ENCODE data around the gene AMPD2. TPM values are rescaled to one million over a fixed set of nuclear protein-coding genes. Genes with fewer than 3 reads are reported as not detected.

AMPD2 gene
- total and polyA plus RNA-seq, 7 donors: 6.5 to 47.5 (median 21.4) TPM

DNA sequence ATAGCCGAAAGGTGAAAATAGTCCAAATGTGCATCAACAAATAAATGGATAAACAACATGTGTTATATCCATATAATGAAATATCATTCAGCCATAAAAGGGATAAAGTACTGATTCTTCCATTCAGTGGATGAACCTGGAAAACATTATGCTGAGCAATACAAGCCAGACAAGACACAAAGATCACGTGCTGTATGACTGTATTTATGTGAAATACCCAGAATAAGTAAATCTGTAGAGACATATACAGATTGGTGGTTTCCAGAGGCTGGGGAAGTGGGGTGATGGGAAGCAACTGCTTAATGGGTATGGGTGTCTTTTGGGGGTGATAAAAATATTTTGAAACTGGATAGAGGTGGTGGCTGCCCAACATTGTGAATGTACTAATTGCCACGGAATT, 23.0 kb downstream of the AMPD2 start:
- H3K4me3 ChIP-seq: no peak overlapping the region
- H3K36me3 ChIP-seq: no peaks in the 10 kb centered on the region
- no peak overlapping the region for H3K27ac ChIP-seq
- intact Hi-C loops (cut with DNase I): loop anchor here (5.0 kb wide), 3 partner anchors 45 to 340 kb away; partner anchors contain the start of genes AHCYL1 and GSTM1
- no peak for DNase-seq
- TF ChIP-seq, protein P1, sequence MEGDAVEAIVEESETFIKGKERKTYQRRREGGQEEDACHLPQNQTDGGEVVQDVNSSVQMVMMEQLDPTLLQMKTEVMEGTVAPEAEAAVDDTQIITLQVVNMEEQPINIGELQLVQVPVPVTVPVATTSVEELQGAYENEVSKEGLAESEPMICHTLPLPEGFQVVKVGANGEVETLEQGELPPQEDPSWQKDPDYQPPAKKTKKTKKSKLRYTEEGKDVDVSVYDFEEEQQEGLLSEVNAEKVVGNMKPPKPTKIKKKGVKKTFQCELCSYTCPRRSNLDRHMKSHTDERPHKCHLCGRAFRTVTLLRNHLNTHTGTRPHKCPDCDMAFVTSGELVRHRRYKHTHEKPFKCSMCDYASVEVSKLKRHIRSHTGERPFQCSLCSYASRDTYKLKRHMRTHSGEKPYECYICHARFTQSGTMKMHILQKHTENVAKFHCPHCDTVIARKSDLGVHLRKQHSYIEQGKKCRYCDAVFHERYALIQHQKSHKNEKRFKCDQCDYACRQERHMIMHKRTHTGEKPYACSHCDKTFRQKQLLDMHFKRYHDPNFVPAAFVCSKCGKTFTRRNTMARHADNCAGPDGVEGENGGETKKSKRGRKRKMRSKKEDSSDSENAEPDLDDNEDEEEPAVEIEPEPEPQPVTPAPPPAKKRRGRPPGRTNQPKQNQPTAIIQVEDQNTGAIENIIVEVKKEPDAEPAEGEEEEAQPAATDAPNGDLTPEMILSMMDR (IDR thresholded peaks at IDR 0.05): no peak
- TF ChIP-seq POLR2AphosphoS5 (IDR thresholded peaks at IDR 0.05) (no peak), POLR2A (IDR thresholded peaks at IDR 0.05) (no peak), EP300 (IDR thresholded peaks at IDR 0.05) (no peak)
- no peaks in the 10 kb centered on the region for H3K9me3 ChIP-seq
- H3K27me3 ChIP-seq: no peaks in the 10 kb centered on the region
- 67 to 78% methylated on average over 3 of the region's 3 CpGs for WGBS, 2 donors
- H3K4me1 ChIP-seq: peaks cover 0 to 10% (median 8%) of the 10 kb centered on the region in 4 donors

DNA sequence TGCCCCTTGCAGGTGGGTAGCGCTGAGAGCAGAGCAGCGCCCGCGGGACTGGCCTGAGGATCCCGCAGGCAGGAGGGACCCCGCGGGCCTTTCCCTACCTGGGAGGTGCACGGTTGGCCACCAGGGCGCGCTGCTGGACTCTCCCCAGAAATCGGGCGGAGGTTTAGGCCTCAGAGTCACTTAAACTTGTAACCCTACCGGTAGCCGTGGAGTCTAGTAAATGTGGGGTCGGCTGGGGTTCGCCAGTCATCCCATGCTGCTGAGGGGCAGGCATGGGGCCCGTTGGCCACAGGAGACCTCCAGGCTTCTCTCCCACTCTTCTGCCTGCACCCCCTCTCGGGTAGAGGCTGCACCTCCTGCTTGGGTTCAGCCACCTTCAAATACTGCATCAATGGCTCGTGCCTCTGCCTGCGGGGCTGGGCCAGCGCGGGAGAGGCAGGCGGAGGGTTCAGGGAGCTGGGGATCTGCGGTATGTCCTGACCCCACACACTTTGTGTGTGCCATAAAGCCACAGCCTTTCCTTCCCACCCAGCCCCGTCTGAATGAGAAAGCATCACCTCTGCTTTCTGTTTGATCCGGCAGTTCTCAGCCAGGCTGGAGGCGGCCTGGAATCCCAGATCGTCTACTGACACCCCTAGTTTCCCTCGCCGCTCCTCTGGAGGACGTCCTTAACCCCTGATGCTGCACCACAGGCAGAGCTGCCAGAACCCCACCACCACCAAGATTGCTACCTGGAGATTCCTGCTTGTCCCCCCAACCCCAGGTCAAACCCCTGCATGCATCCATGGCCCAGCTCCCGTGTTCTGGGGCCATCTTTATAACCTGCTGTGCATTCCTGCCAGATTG, 24.0 kb downstream of the AMPD2 start:
- WGBS, 2 donors: 32 to 42% methylated on average over 32 of the region's 32 CpGs
- H3K27me3 ChIP-seq: no peaks in the 10 kb centered on the region
- H3K9me3 ChIP-seq: no peaks in the 10 kb centered on the region
- peak overlapping the region in 1 of 4 donors; percentile 6 for H3K4me3 ChIP-seq
- peak overlapping the region in 1 of 4 donors; percentile 30 for H3K27ac ChIP-seq
- H3K4me1 ChIP-seq: peaks cover 0 to 10% (median 8%) of the 10 kb centered on the region in 4 donors
- no peak for TF ChIP-seq POLR2A (IDR thresholded peaks at IDR 0.05)
- no peak for TF ChIP-seq POLR2AphosphoS5 (IDR thresholded peaks at IDR 0.05)
- TF ChIP-seq, protein P1 (IDR thresholded peaks at IDR 0.05): peak; percentile 75 to 91 (median 86)
- H3K36me3 ChIP-seq: no peaks in the 10 kb centered on the region
- intact Hi-C loops (cut with DNase I): loop anchor here (5.0 kb wide), 3 partner anchors 44 to 339 kb away; partner anchors contain the start of genes AHCYL1 and GSTM1
- peak; percentile 92 for DNase-seq

DNA sequence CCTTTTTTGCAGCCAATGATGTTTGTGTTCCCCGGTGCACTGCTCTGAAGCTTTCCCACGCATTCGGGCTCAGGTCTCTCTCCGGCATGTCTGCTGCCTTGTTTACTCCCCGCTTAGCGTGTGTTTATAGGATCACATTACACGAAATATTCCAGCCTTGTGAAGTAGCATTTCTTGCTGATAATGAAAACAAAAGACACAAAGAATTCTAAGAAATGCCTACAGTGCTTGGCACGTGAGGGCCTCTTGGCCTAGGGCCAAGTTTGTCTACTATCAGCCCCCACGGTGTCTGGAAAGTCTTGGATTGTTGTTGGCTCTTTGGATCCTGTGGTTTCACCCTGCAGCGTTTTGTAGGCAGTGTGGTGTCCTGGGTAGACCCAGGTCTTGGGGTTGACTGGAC, 25.0 kb downstream of the AMPD2 start:
- Histone ChIP-seq H3K36me3 (no peaks in the 10 kb centered on the region), H3K27me3 (no peaks in the 10 kb centered on the region), H3K9me3 (no peaks in the 10 kb centered on the region), H3K4me3 (no peak overlapping the region), H3K27ac (no peak overlapping the region), H3K4me1 (peaks cover 0 to 10% (median 8%) of the 10 kb centered on the region in 4 donors)
- intact Hi-C loops (cut with DNase I): loop anchor here (5.0 kb wide), 3 partner anchors 43 to 338 kb away; partner anchors contain the start of genes AHCYL1 and GSTM1
- DNase-seq: no peak
- WGBS, 2 donors: 51 to 61% methylated on average over 10 of the region's 10 CpGs
- TF ChIP-seq, protein P1 (IDR thresholded peaks at IDR 0.05): no peak
- no peak for TF ChIP-seq POLR2AphosphoS5 (IDR thresholded peaks at IDR 0.05)
- TF ChIP-seq POLR2A (IDR thresholded peaks at IDR 0.05): no peak

DNA sequence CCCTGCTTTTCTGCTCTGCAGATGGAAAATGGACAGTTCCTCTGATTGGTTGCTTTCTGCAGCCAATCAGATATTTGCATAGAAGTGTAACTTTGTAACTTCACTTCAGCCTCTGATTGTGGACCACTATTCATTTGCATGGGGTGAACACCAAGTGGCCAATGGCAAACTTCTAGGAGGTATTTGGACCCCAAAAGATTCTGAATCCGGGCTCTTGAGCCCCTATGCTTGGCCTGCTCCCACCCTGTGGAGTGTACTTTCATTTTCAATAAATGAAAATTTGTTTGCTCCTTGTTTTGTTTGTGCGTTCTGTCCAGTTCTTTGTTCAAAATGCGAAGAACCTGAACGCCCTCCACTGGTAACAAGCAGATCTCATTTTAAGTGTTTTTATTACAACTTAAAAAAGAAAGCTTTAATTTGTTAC, 29.9 kb downstream of the AMPD2 start:
- H3K27me3 ChIP-seq: no peaks in the 10 kb centered on the region
- H3K4me1 ChIP-seq: peaks cover 0 to 3% (median 2%) of the 10 kb centered on the region in 4 donors
- DNase-seq: no peak
- intact Hi-C loops (cut with DNase I): no loop called here
- H3K36me3 ChIP-seq: no peaks in the 10 kb centered on the region
- no peak overlapping the region for H3K4me3 ChIP-seq
- whole genome bisulfite sequencing, 2 donors: 66 to 72% methylated on average over 4 of the region's 4 CpGs
- no peaks in the 10 kb centered on the region for H3K9me3 ChIP-seq
- TF ChIP-seq EP300 (IDR thresholded peaks at IDR 0.05) (no peak), POLR2AphosphoS5 (IDR thresholded peaks at IDR 0.05) (no peak), POLR2A (IDR thresholded peaks at IDR 0.05) (no peak)
- TF ChIP-seq, protein P1 (IDR thresholded peaks at IDR 0.05): no peak
- H3K27ac ChIP-seq: no peak overlapping the region

All from sigmoid colon (tissue), 7 donors.